ENCODE measurements around the gene SLC38A3. TPM values are rescaled to one million over a fixed set of nuclear protein-coding genes. Genes with fewer than 3 reads are reported as not detected.

The SLC38A3 gene
- total and polyA plus RNA-seq, 9 of the 15 experiments (the other 6 are each of a cell fraction or from before 2014, with no cell fraction given): 0.09 to 0.38 (median 0.16) TPM; not detected in 6

DNA sequence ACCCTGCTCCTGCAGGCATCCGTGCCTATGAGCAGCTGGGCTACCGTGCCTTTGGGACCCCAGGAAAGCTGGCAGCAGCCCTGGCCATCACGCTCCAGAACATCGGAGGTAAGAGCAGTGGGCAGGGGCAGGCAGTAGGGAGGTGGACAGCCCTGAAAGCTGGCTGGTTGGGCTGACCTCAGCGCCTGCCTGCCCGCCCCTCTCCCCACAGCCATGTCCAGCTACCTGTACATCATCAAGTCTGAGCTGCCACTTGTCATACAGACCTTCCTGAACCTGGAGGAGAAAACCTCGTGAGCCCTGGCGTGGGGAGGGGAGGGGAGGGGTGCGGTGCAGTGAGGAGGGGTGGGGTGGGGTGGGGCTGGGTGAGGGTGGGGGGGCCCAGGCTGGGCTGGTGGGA is 10.5 kb downstream of the SLC38A3 start (continued):
- TF ChIP-seq ZNF274 (IDR thresholded peaks at IDR 0.05; ENCODE audit: borderline replicate concordance, low read depth, low read length) (no peak), CSDE1 (IDR thresholded peaks at IDR 0.05) (no peak), MAZ (CRISPR knock-in tag; conservative IDR thresholded peaks at IDR 0.05 in 1 of 2, IDR thresholded peaks at IDR 0.05 in 1 of 2) (no peak), MECOM (CRISPR knock-in tag; IDR thresholded peaks at IDR 0.05) (no peak), HNRNPUL1 (IDR thresholded peaks at IDR 0.05; ENCODE audit: low read length) (no peak), CTBP1 (IDR thresholded peaks at IDR 0.05; ENCODE audit: borderline replicate concordance) (no peak), GATA2 (CRISPR knock-in tag; IDR thresholded peaks at IDR 0.05) (no peak), MIER1 (IDR thresholded peaks at IDR 0.05; ENCODE audit: low read depth) (no peak), MYC (IDR thresholded peaks at IDR 0.05; ENCODE audit: low read depth, low read length) (no peak), MYC (CRISPR knock-in tag; IDR thresholded peaks at IDR 0.05; ENCODE audit: borderline replicate concordance, low read depth) (no peak)

DNA sequence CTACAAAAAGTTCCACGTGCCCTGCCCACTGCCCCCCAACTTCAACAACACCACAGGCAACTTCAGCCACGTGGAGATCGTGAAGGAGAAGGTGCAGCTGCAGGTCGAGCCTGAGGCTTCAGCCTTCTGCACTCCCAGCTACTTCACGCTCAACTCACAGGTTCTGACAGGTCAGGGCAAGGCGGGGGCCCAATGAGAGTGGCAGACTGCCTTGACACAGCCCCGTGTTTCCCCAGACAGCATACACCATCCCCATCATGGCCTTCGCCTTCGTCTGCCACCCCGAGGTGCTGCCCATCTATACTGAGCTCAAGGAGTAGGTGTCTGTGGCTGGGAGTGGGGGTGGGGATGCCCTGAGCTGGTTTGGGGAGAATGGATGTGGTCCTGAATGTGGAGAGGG is 12.6 kb downstream of the SLC38A3 start:
- H3K36me3 ChIP-seq (ENCODE audit: control insufficient read depth, insufficient read depth, low read length): no peaks in the 10 kb centered on the region
- FAIRE-seq: no peak
- POLR2A ChIA-PET: interaction anchor here (1.1 kb wide), 1 partner anchor 14 kb away, joined by 4 read pairs; no protein-coding TSS in a partner anchor
- TF ChIP-seq, protein P1, sequence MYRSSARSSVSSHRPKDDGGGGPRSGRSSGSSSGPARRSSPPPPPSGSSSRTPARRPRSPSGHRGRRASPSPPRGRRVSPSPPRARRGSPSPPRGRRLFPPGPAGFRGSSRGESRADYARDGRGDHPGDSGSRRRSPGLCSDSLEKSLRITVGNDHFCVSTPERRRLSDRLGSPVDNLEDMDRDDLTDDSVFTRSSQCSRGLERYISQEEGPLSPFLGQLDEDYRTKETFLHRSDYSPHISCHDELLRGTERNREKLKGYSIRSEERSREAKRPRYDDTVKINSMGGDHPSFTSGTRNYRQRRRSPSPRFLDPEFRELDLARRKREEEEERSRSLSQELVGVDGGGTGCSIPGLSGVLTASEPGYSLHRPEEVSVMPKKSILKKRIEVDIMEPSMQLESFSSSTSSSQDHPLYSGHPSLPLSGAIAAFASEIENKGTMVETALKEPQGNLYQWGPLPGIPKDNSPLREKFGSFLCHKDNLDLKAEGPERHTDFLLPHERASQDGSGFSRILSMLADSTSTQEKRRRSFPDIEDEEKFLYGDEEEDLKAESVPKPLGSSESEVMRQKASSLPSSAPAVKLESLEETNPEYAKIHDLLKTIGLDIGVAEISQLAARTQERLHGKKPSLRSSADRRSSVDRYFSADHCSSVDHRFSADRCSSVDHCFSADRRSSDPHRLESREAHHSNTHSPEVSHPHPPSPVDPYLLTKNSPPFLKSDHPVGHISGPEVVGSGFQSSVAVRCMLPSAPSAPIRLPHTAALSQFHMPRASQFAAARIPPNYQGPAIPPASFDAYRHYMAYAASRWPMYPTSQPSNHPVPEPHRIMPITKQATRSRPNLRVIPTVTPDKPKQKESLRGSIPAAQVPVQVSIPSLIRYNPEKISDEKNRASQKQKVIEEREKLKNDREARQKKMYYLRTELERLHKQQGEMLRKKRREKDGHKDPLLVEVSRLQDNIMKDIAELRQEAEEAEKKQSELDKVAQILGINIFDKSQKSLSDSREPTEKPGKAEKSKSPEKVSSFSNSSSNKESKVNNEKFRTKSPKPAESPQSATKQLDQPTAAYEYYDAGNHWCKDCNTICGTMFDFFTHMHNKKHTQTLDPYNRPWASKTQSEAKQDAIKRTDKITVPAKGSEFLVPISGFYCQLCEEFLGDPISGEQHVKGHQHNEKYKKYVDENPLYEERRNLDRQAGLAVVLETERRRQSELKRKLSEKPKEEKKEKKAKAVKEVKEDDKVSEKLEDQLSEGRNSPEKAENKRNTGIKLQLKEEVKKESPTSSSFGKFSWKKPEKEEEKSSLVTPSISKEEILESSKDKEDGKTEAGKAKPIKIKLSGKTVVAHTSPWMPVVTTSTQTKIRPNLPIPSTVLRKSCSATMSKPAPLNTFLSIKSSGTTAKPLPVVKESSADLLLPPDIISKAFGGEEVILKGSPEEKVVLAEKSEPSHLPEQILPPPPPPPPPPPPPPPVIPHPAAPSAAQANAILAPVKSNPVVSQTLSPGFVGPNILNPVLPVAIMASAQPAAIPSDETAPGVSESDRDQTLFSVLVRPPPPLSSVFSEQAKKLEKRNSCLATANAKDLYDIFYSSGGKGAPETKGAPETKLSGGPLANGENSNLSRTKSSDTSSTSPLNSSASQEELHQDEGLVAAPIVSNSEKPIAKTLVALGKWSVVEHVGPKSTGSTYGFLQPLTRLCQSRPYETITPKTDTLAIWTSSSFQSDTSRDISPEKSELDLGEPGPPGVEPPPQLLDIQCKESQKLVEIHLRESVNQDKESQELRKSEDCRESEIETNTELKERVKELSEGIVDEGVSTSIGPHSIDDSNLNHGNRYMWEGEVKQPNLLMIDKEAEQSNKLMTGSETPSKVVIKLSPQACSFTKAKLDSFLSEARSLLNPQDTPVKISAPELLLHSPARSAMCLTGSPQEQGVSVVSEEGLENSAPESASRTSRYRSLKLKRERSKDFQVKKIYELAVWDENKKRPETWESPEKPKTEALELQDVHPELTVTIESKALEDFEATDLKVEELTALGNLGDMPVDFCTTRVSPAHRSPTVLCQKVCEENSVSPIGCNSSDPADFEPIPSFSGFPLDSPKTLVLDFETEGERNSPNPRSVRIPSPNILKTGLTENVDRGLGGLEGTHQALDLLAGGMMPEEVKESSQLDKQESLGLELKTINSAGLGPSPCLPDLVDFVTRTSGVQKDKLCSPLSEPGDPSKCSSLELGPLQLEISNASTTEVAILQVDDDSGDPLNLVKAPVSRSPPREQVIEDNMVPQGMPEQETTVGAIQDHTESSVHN (IDR thresholded peaks at IDR 0.05; ENCODE audit: borderline replicate concordance in 1 of 2, low read depth in 1 of 2): no peak
- TF ChIP-seq RBM22 (IDR thresholded peaks at IDR 0.05; ENCODE audit: low read depth, low read length, poor library complexity, severe bottlenecking): no peak

More for the DNA sequence above, 12.6 kb downstream of the SLC38A3 start:
- CTCF ChIA-PET (ENCODE audit: low intra/inter-chr PET ratio): no interaction called here
- no peaks in the 10 kb centered on the region for H3K9me1 ChIP-seq (ENCODE audit: control insufficient read depth, insufficient read depth, low read length)
- no peaks in the 10 kb centered on the region for H3K9me3 ChIP-seq (replicated peaks; ENCODE audit: control insufficient read depth, insufficient read depth, low read depth, low read length)
- ATAC-seq: no peak
- H3K4me3 ChIP-seq: no peak overlapping the region
- H2AFZ ChIP-seq (ENCODE audit: low read depth, low read length): no peak overlapping the region
- H3K27ac ChIP-seq (ENCODE audit: extremely low read depth, low read depth, low read length): no peak overlapping the region
- no peak overlapping the region for H3K4me2 ChIP-seq (ENCODE audit: insufficient read depth, low read length)
- WGBS (ENCODE audit: insufficient coverage, low coverage, missing lambda C conversion rate): 1% methylated on average over 10 of the region's 10 CpGs
- DNase-seq (ENCODE audit: extremely low read depth in 1 of 4, low spot score in 3 of 4): no peak
- H3K27me3 ChIP-seq (ENCODE audit: control insufficient read depth in 2 of 2, insufficient read depth in 2 of 2, low read length in 2 of 2): peaks cover 3 to 37% of the 10 kb centered on the region in 2 experiments; a peak in 3 of 5 replicates
- BruUV-seq (replicated peaks): no TSS peak
- peaks cover 0 to 5% of the 10 kb centered on the region in 2 experiments; a peak in 2 of 5 replicates for H3K4me1 ChIP-seq (replicated peaks in 1 of 2; ENCODE audit: control insufficient read depth in 2 of 2, insufficient read depth in 2 of 2, low read length in 2 of 2)
- no peak overlapping the region; a peak in 1 of 4 replicates for H3K9ac ChIP-seq (ENCODE audit: insufficient read depth in 1 of 2, low read depth in 2 of 2, low read length in 2 of 2)
- intact Hi-C loops (cut with micrococcal nuclease) (no loop called here), in situ Hi-C loops (cut with MboI) (no loop called here)
- no peaks in the 10 kb centered on the region for H3K79me2 ChIP-seq (ENCODE audit: control insufficient read depth, insufficient read depth, low read length)
- no peaks in the 10 kb centered on the region for H4K20me1 ChIP-seq (replicated peaks; ENCODE audit: control insufficient read depth, insufficient read depth, low read length)

Measured in K562 (cell line).